Ecto neural progenitor cell (in vitro differentiated cells): ENCODE data around the gene FAM53B.

ENCODE experiments used
- DNase-seq: peaks from one replicate; pipeline ENCODE4 v3.0.0-alpha.2; 2018; ENCODE audit warnings: low spot score

Gene FAM53B

GRCh38 chr10:124663228-124663627 lies 81.0 kb downstream of the FAM53B start:
- DNase-seq, result no peak

DNA sequence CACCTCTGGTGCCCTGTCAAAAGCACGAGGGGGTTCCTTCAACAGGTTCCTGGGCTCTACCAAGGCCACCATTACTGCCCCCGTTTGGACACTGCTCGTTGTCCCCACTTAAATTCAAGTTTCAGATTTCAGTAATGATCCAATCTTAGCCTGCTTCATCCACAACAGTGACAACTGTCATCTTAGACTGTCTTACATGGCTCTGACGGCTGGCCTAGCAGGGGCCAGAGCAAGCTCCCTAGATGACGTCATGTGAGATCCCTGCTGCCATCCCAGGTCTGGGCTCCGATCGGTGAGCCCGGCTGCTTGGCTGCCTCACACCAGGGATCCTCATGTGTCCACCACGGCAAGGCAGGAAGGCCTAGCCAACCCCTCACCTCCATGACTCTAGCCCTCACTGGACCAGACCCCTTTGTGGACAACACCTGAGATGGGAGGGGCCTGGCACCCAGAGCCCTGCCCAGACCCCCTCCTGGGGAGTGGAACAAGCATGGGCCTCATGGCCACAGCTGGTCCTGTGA lies 82.5 kb downstream of the FAM53B start:
- no peak for DNase-seq

- no peak for DNase-seq
Observed at GRCh38 chr10:124660404-124661125, 83.6 kb downstream of the FAM53B start.

DNA sequence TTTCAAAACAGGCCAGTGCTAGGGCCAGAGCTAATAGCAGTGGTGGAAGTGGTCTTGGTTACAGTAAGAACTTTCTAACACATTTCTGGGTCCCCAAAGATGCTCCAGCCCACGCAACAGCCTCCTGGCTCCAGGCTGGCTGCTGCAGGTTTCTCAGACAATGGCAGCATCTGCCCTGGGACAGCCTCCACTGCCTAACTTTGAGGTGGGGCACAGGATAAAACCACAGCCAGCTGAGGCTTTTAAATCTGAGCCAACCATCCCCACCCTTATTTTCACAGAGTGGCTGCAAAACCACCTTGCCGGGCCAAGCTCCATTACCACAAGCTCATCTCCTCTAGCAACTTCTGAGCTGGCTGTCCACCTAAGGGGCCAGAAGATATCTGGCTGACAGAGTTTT lies 84.8 kb downstream of the FAM53B start:
- no peak for DNase-seq

GRCh38 chr10:124658591-124659242 lies 85.5 kb downstream of the FAM53B start:
- no peak for DNase-seq

DNA sequence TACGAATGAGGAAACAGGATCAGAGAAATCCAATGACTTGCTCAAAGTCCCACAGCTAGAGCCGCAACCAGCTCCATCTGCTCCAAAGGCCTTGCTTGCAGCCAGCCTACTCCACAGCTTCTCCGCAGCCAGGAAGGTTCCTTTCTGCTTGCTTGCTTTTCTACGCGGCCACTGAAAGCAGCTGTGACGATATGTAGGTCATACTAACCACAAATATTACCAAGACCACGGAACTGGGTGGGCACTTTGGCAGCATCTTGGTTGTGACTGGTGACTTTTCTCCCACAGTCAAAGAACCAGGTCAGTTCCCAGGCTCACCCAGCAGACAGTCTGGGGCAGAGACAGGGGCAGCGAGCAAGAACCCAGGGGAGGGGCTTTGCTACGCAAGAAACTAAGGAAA lies 86.4 kb downstream of the FAM53B start:
- no peak for DNase-seq

DNA sequence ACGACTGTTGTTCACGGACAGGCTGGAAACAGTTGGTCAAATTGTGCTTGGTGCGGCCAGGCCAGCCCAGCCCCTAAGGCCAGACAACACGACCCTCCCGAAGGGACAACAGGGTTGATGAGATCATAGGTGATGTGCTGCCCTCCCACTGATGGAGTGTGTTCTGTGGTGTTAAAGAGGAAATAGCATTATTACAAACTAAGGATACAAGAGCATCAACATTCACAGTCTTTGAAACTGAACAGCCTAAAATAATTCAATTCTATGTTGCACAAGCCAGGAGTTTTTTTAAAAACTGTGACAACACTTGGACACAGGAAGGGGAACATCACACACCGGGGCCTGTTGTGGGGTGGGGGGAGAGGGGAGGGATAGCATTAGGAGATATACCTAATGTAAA lies 87.6 kb downstream of the FAM53B start:
- no peak for DNase-seq

DNA sequence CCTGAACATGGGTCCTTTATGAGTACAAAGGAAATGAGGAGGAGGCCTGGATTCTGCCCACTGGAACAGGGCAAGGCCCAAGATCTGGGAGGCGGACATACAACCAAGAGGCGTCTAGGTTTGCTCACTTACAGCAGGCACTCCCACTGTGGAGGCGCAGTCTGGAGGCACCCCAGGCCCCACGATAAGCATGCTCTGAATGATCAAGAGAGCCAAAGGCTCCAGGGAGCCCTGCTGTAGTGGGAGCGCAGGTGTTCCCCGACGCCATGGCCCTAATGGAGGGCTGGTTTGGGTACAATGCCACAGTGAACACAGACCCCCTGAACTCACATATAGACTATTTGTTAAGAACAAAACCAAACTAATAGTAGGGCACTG lies 88.1 kb downstream of the FAM53B start:
- no peak for DNase-seq

DNA sequence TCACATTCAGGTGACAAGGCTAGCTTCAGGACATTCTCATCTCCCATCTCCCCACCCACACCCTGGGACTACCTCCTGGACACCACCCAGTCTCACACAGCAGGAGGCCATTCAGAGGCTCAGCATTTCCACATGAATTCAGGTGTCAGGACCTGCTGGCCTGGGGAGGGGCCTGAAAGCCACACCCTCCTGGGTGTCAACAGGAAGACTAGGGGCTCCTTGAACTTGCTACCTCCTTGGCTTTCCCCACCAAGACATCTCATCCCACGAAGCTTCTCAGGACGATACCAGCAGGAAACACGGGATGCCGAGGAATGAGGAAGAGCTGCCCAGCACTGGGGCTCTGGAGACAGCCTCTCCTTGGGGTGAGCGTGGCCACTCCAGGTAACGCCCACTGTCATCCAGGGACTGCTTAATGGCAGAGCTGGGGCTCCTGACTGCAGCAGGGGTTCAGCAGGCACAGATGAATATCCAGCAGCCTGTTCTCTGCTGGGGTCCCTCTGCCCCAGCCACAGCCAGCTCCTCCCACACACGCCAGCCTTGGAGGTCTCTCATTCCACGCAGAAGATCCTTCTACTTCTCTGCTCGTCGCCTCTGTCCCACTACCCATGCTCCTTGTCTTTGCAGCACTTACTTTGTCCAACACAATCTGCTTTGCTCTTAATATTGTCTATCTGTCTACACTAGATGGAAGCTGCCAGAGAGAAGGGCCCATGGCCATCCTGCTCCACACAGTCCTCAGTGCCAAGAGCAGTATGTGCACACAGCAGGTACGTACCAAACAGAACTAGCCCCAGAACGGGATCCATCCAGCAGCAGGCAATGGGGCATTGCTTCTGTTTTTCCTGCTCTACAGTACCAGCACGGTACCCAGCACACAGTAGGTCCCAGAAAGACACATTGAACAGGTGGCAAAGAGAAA lies 88.7 kb downstream of the FAM53B start:
- no peak for DNase-seq

DNA sequence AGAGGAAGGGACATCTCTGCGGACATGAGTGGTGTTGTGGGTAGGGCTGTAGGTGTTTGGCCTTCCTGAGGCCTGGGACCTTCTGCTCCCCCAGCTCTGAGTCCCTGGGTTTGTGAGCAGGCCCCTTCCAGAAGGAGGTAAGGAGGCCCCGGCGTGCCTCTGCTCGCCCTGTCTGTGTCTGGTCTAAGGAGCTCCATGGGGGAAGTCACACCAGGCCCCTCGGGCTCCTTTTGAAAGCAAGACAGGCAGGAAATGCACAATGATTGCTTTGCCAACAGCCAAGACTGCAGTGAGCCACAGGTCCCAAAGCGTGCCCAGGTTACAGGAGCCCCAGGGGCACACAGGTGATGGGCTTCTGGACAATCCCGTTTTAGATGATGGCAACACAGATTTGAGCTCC lies 89.5 kb downstream of the FAM53B start:
- no peak for DNase-seq

DNA sequence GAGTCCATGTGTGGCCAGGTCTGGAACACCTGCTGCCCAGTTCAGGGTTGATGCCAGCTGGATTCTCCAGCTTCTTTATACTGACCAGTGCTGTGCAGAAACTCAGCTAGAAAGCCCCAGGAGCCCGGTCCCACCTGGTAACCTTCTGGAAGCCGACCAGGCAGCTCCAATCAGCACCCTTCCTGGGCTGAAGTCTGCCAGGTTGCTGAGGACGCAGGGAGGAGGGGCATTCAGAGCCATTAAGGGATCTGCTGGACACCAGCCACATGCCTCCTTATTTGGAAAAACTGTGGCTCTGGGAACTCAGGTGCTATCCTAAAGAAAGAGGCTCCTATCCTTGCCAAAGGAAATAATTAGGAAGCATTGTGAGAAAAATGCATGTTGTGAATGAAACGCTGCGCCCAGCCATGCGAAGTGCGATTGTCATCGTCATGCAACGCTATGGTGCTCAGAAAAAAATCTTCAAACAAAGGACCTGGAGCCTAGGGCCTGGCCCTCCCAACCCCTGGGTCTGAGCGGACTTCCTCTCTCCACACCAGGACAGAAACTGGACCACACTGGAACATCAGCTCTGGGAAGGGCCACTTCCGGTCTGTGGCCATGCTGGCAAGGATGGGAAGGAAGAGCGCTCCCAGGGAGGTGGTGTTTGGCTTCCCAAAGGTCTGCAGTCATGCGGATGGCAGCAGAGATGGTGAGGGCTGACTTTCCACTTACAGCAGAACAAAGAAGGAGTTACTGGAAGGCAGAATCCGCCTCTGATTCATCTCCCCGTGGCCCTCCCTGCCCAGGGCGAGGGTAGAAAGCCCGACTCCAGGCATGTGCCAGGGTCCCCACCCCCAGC lies 90.1 kb downstream of the FAM53B start:
- no peak for DNase-seq

- no peak for DNase-seq
Observed at GRCh38 chr10:124653311-124653710, 90.9 kb downstream of the FAM53B start.

DNA sequence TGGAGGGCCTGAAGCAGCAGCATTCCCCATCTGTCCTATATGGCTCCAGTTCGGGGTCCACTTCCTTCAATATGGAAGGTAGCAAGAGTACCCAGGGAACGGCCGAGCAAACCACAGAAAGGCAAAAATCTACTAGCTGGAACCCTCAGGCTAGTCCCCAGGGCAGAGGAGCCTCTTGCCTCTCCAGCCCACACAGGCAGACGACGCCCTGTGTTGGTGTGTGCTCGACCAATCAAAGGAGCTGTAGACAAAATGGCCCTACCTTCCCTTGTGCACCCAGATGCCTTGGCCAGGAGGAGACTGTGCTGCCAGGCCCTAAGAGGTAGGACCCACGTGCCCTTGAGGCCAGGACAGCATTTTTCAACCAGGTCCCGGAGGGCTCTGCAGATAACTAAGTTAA lies 91.5 kb downstream of the FAM53B start:
- no peak for DNase-seq

DNA sequence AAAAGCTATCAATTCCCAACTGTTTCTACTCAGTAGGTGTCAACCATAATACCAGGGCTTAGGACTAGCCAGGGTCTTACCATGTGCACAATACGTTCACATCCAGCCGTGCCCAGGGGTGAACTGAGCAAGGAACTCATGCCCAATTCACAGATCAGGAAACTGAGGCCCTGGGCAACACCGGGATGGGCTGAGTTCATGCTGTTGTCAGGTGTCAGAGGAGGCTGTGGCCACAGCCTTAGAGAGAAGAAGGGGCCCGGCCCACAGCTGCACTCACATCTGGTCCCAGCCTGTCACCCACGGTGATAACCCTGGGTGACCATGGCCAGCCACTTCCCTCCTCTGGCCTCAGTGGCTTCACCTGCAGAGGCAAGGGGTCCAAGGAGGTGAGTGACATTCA lies 92.0 kb downstream of the FAM53B start:
- DNase-seq, result no peak

- no peak for DNase-seq
Observed at GRCh38 chr10:124651402-124651891, 92.7 kb downstream of the FAM53B start.

GRCh38 chr10:124650820-124651401 lies 93.3 kb downstream of the FAM53B start:
- no peak for DNase-seq

DNA sequence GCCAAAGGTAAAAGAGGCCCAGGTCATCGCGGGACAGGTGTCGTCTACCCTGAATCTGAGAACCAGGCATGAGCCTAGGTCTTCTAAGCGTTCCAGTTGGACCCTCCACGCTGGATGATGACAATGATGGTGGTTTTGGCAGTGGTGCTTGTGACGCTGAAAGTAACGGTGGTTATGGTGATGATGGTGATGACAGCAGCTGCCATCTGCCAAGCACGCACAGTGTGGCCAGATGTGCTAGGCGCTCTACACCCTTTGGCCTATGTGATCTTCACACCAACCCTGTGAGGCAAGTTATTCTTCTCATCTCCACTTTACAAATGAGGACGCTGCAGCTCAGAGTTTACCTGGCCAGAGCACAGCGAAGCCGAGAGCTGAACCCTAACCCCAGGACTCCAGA lies 93.9 kb downstream of the FAM53B start:
- DNase-seq, result no peak

- DNase-seq, result no peak
Observed at GRCh38 chr10:124649214-124649613, 95.0 kb downstream of the FAM53B start.

DNA sequence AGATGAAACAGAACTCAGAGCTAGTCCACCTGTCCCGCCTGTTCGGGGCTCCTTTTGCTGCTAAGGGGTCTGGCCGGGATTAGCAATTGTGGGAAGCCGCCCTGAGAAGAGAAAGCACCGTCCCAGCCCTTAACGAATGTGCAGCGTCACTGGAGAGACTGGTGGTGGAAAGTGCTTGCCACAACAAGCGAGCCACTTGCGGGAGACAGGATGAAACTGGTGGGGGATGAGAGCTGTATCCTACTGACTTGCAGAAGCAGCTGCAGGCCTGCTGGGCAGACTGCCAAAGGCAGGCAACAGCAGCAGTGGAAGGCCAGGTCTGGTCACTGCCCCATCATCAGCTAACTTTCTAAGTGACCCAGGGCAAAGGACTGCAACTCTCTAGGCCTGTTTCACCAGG lies 95.4 kb downstream of the FAM53B start:
- no peak for DNase-seq

GRCh38 chr10:124648131-124648475 lies 96.1 kb downstream of the FAM53B start:
- no peak for DNase-seq

GRCh38 chr10:124647421-124648130 lies 96.6 kb downstream of the FAM53B start:
- DNase-seq, result no peak
